Endothelial cell of umbilical vein (primary cell): ENCODE measurements around the gene COL17A1. TPM values are rescaled to one million over a fixed set of nuclear protein-coding genes. Genes with fewer than 3 reads are reported as not detected.

Source experiments
- BruUV-seq: library from RNA; stranded (reverse); fragments of 400-500 nt; replicated peaks from 2 replicates; lab custom pipeline; 2021; lab: Mats Ljungman, UMichigan
- CTCF ChIA-PET: fragments of 300-600, 350-600 bp; sonication (Branson Sonifier 250); formaldehyde crosslinking; loops from one replicate; lab custom pipeline; 2021; ENCODE audit warnings: antibody characterized with exemption, inconsistent platforms; lab: Charles Lee
- POLR2A ChIA-PET: fragments of 300-600, 350-600 bp; sonication (Branson Sonifier 250); formaldehyde crosslinking; loops from one replicate; lab custom pipeline; 2021; ENCODE audit warnings: antibody characterized with exemption, inconsistent platforms; lab: Charles Lee
- DNase-seq: peaks from one replicate; pipeline ENCODE4 v3.0.0-alpha.2; 2011; ENCODE audit warnings: low read depth, low spot score
- FAIRE-seq: peaks from 2 replicates; lab custom pipeline; 2011; peaks lifted over from hg19 to GRCh38; lab: Jason Lieb, UNC
- H2AFZ ChIP-seq: 2 replicates; pipeline ENCODE4 v1.6.0; 2012; ENCODE audit warnings: low read depth, low read length, control low read depth, inconsistent platforms
- H3K27ac ChIP-seq: 2 replicates; pipeline ENCODE4 v1.5.1; 2011; ENCODE audit warnings: low read depth, mild to moderate bottlenecking, control low read depth, low read length, moderate library complexity; ENCODE audit not compliant: insufficient read depth
- H3K27me3 ChIP-seq, 2 experiments: 2 replicates each; pipeline versions ENCODE4 v1.6.0 to v1.6.1; 2011; ENCODE audit warnings: low read length in 2 of 2, mixed read lengths in 1 of 2; ENCODE audit not compliant: control insufficient read depth in 2 of 2, insufficient read depth in 2 of 2
- H3K36me3 ChIP-seq, 2 experiments: 2 replicates in 1 of 2; 3 replicates in 1 of 2; pipeline ENCODE4 v1.5.1; 2011; ENCODE audit warnings: low read length in 2 of 2, mild to moderate bottlenecking in 1 of 2, moderate library complexity in 1 of 2; ENCODE audit not compliant: control insufficient read depth in 2 of 2, insufficient read depth in 2 of 2; ENCODE audit errors: extremely low read depth in 1 of 2
- H3K4me1 ChIP-seq: 3 replicates; pipeline ENCODE4 v1.5.1; 2011; ENCODE audit warnings: mild to moderate bottlenecking, low read length; ENCODE audit not compliant: control insufficient read depth, insufficient read depth; ENCODE audit errors: extremely low read depth
- H3K4me2 ChIP-seq: 2 replicates; pipeline ENCODE4 v1.6.1; 2011; ENCODE audit warnings: low read length, control low read depth, mixed read lengths; ENCODE audit not compliant: insufficient read depth
- H3K4me3 ChIP-seq, 3 experiments: fragments of 200-600 bp in 1 of 3; sonication (generic), shearing (Covaris generic) in 1 of 3; replicated peaks in 1 of 3; 2 replicates each; pipeline ENCODE4 v1.5.1; 2011 to 2016; ENCODE audit warnings: control low read depth in 3 of 3, low read length in 3 of 3, mild to moderate bottlenecking in 2 of 3, inconsistent platforms in 1 of 3, low read depth in 1 of 3, moderate library complexity in 1 of 3; ENCODE audit not compliant: insufficient read depth in 1 of 3
- H3K79me2 ChIP-seq: 2 replicates; pipeline ENCODE4 v1.6.0; 2012; ENCODE audit warnings: low read length, inconsistent platforms; ENCODE audit not compliant: control insufficient read depth, insufficient read depth
- H3K9ac ChIP-seq: replicated peaks from 2 replicates; pipeline ENCODE3; 2011; ENCODE audit warnings: low read length, control low read depth; ENCODE audit not compliant: insufficient read depth; ENCODE audit errors: extremely low read depth
- H3K9me1 ChIP-seq: replicated peaks from 3 replicates; pipeline ENCODE4 v1.6.0; 2011; ENCODE audit warnings: mild to moderate bottlenecking, low read length; ENCODE audit not compliant: control insufficient read depth, insufficient read depth; ENCODE audit errors: extremely low read depth
- H3K9me3 ChIP-seq: replicated peaks from 2 replicates; pipeline ENCODE4 v1.5.1; 2012; ENCODE audit warnings: low read length, inconsistent platforms; ENCODE audit not compliant: control insufficient read depth, insufficient read depth
- H4K20me1 ChIP-seq: replicated peaks from 2 replicates; pipeline ENCODE3; 2011; ENCODE audit warnings: mild to moderate bottlenecking, low read length; ENCODE audit not compliant: control insufficient read depth, insufficient read depth; ENCODE audit errors: extremely low read depth
- CTCF ChIP-seq, 2 donors: IDR thresholded peaks; 1 replicate in 1 of 2; 2 replicates in 1 of 2; pipeline ENCODE4 v1.5.1; 2011; ENCODE audit warnings: low read length in 2 of 2, mild to moderate bottlenecking in 2 of 2, moderate library complexity in 2 of 2, control low read depth in 1 of 2, inconsistent platforms in 1 of 2, low read depth in 1 of 2; ENCODE audit not compliant: insufficient read depth in 1 of 2; ENCODE audit errors: extremely low read depth in 1 of 2
- EZH2 ChIP-seq: IDR thresholded peaks from 2 replicates; pipeline ENCODE4 v1.6.1; 2012; ENCODE audit warnings: borderline replicate concordance, low read depth, mild to moderate bottlenecking, moderate library complexity, low read length, inconsistent platforms; ENCODE audit not compliant: severe bottlenecking
- FOS ChIP-seq: IDR thresholded peaks from 2 replicates; pipeline ENCODE4 v1.6.1; 2011; ENCODE audit warnings: mild to moderate bottlenecking, low read length, moderate library complexity, borderline replicate concordance; ENCODE audit not compliant: insufficient read depth
- GATA2 ChIP-seq: IDR thresholded peaks from 2 replicates; pipeline ENCODE4 v1.7.0; 2011; ENCODE audit warnings: low read depth, mild to moderate bottlenecking, moderate library complexity, mixed read lengths, low read length; ENCODE audit not compliant: insufficient read length, insufficient read depth
- JUN ChIP-seq: IDR thresholded peaks from 2 replicates; pipeline ENCODE4 v1.6.1; 2011; ENCODE audit warnings: borderline replicate concordance, low read depth; ENCODE audit not compliant: insufficient read length, insufficient read depth
- MAX ChIP-seq: IDR thresholded peaks from 2 replicates; pipeline ENCODE4 v1.6.1; 2011; ENCODE audit not compliant: insufficient read depth, insufficient read length
- MYC ChIP-seq: IDR thresholded peaks from one replicate; pipeline ENCODE4 v1.6.1; 2011; ENCODE audit warnings: mild to moderate bottlenecking, low read depth, low read length
- POLR2A ChIP-seq: IDR thresholded peaks from 2 replicates; pipeline ENCODE4 v1.6.1; 2012; ENCODE audit warnings: low read depth, mild to moderate bottlenecking, control low read depth, low read length
- POLR2AphosphoS5 ChIP-seq: IDR thresholded peaks from 2 replicates; pipeline ENCODE4 v1.6.1; 2012; ENCODE audit warnings: low read depth, mild to moderate bottlenecking, control low read depth, low read length, moderate library complexity; ENCODE audit not compliant: insufficient read depth
- dilution Hi-C: fragments of 300-500 bp; cut with MboI; formaldehyde crosslinking; loops from one replicate; pipeline ENCODE4 v1.15.0; 2019; ENCODE audit warnings: low sequenced_read_pairs; ENCODE audit not compliant: extremely low pct_ligation_motif_present
- intact Hi-C: fragments of 100-400 bp; cut with micrococcal nuclease; formaldehyde crosslinking; loops from one replicate; pipeline ENCODE4 v1.10.0; 2022
- polyA plus RNA-seq, 4 experiments: library from polyadenylated mRNA; depleted of rRNA in 3 of 4; stranded (reverse) in 3 of 4; unstranded in 1 of 4; fragments of >200 nt; gene quantifications; 2 replicates each; pipeline versions ENCODE4 v1.2.1 to v1.2.3, GENCODE V29; 2011 to 2012; ENCODE audit warnings: missing spikeins in 1 of 4
- total RNA-seq: library from RNA; stranded (reverse); gene quantifications from 2 replicates; pipeline ENCODE4 v1.2.3, GENCODE V29; 2021

COL17A1 gene
- total and polyA plus RNA-seq, 2 donors (not counting 3 experiments of a cell fraction or from before 2014, with no cell fraction given): 0.57 to 1.3 TPM

- H3K9me3 ChIP-seq: no peaks in the 10 kb centered on the region
- no peak for TF ChIP-seq JUN
- TF ChIP-seq CTCF (IDR thresholded peaks at IDR 0.05; ENCODE audit: extremely low read depth in 1 of 2, insufficient read depth in 1 of 2, low read depth in 1 of 2, low read length in 2 of 2): no peak
- no peak for TF ChIP-seq GATA2
- no peak for TF ChIP-seq FOS
- TF ChIP-seq MAX: no peak
- TF ChIP-seq EZH2: no peak
- no peak for TF ChIP-seq MYC
- no peak for TF ChIP-seq POLR2AphosphoS5
- no peak for TF ChIP-seq POLR2A
- no peaks in the 10 kb centered on the region for H3K27me3 ChIP-seq
- no TSS peak for BruUV-seq
- ChIA-PET POLR2A (no interaction called here), CTCF (interaction anchor here (1.1 to 2.0 kb wide), 5 partner anchors 9 to 117 kb away, joined by 3 to 7 read pairs (median 5); no protein-coding TSS in a partner anchor)
- no peaks in the 10 kb centered on the region for H3K79me2 ChIP-seq
- no peaks in the 10 kb centered on the region for H3K4me1 ChIP-seq
- intact Hi-C loops (no loop called here), dilution Hi-C loops (no loop called here)
- H3K4me3 ChIP-seq: no peak overlapping the region
- H3K27ac ChIP-seq: no peak overlapping the region
- no peak overlapping the region for H3K9ac ChIP-seq
- no peaks in the 10 kb centered on the region for H4K20me1 ChIP-seq
- DNase-seq (no peak), FAIRE-seq (no peak)
- no peak overlapping the region for H3K4me2 ChIP-seq
- no peak overlapping the region for H2AFZ ChIP-seq
- H3K9me1 ChIP-seq: no peaks in the 10 kb centered on the region
- H3K36me3 ChIP-seq: peaks cover 0 to 16% of the 10 kb centered on the region in 2 experiments
These were observed 80.4 kb downstream of the COL17A1 start for GRCh38 chr10:104005172-104005863.
